KBM-7 (cell line): Measurements from ENCODE around the gene GALNT13.
"Not testable (repeated sequence)": the region's sequence is repeated elsewhere in the genome, so short reads cannot be mapped to it uniquely, and the experiment has no call there.

Experiments used
- DNase-seq: peaks from one replicate; pipeline ENCODE4 v3.0.0-alpha.2; 2015
- in situ Hi-C: fragments of 300-500 bp; cut with MboI; formaldehyde crosslinking; loops from 2 replicates; pipeline ENCODE4 v1.14.3; 2020; ENCODE audit warnings: low sequenced_read_pairs, low pct_unique_long_range_greater_than_20kb, mixed read lengths

Gene GALNT13

GRCh38 chr2:154446324-154446723, 574.6 kb downstream of the GALNT13 start:
- in situ Hi-C loops: no loop called here
- no peak for DNase-seq

GRCh38 chr2:154447727-154448418, 576.2 kb downstream of the GALNT13 start:
- in situ Hi-C loops: no loop called here

GRCh38 chr2:154449951-154450658, 578.4 kb downstream of the GALNT13 start:
- no peak for DNase-seq

More at GRCh38 chr2:154447727-154448418, 576.2 kb downstream of the GALNT13 start:
- no peak for DNase-seq

DNA sequence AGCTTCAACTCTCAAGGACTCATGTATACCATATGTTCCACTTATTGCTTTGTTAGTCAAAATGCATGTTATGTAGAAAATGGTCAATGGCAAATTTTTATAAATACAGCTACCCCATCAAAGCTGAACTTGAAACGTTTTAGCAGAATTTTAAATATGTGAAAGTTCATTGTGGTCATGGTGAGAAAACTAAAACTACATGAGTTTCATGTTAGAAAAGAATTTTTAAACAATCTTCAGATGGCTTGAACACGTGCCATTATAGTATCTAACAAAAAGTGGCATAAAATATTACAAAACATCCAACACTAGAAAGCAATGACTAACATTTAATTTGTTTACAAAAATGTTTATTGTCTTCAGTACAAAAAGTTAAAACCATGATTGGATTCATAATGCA, 580.7 kb downstream of the GALNT13 start:
- in situ Hi-C loops: no loop called here
- DNase-seq: no peak

More at GRCh38 chr2:154449951-154450658, 578.4 kb downstream of the GALNT13 start:
- in situ Hi-C loops: no loop called here

DNA sequence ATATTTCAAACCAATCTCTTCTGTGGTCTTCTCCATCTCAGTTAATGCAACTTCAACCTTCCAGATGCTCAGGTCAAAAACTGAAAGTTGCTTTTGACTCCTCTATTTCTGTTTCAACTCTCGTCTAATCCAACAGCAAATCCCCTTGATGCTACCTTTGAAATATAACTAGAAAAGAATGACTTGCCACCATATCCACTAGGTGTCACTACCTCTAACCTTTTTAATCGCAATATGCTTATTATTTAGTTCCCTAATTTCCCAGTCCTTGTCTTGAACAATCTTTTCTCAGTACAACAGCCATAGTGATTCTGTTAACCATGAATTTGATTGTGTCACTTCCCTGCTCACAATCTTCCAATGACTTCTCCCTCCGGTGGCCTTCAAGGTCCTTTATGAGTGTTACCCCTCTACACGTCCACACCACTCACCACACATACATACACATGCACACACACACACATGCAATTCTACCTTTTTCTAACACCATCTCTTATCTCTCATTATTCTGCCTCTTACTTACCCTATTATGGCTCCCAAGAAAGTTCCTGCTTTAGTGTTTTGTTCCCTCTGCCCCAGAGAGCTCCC, 581.3 kb downstream of the GALNT13 start:
- in situ Hi-C loops: no loop called here
- peak; percentile 41 for DNase-seq

- in situ Hi-C loops: no loop called here
- DNase-seq: no peak
Measured at GRCh38 chr2:154455166-154455565, 583.4 kb downstream of the GALNT13 start.

DNA sequence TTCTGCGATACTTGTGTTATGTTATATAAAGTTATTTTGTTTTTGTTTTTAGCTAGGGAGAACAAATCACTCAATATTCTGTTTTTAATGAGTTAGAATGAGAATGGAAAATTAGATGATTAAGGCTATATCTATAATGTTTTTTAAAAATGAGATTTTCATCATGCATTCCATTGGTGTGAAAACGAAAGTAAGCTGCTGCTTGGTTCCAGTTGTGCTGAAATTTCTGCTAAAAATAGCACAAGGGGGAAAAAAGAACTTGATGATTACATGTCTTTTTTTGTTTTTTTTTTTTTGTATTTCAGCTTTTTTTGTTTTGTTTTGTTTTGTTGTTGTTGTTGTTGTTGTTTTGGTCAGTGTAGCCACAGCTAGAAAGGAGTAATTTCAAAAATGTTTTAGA, 584.1 kb downstream of the GALNT13 start:
- in situ Hi-C loops: no loop called here
- DNase-seq: no peak

DNA sequence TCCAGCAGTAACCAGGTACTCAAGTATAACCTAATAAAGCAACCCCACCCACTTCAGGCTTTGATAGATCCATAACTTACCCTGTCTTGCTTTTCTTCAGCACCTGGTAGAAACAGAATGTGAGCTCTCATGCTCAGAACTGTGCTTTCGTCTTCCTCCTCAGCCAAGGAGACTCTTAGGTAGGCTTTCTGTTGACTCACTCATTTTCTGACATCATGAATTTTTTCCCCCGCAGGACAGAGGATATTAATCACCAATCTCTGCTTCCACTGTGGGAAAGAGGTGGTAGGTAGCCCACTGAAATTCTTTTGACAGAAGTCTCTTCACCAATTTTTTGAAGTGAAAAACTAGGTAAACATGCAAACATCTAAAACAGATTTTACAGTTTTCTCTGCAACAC, 585.6 kb downstream of the GALNT13 start:
- in situ Hi-C loops: no loop called here
- no peak for DNase-seq

- DNase-seq: no peak
- in situ Hi-C loops: no loop called here
Measured at GRCh38 chr2:154459286-154459685, 587.6 kb downstream of the GALNT13 start.

GRCh38 chr2:154462634-154463033, 590.9 kb downstream of the GALNT13 start:
- in situ Hi-C loops: no loop called here
- DNase-seq: no peak

DNA sequence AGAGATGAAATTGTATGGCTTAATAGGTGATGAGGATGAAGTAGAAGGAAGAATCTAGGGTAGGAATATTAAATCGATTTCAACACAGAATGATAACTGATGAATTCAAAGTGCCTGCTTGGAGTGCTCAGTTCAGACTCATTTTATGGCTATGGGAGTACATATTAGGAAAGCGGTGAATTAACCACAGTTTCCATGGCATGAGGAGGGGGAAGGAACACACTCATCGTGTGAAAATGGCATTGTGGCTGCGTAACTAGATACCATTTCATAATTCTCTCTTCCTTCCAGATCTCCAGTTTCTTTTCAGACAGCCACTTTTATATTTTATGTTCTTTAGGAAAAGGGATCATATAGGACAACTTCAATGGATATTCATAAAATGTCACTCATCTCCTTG, 594.5 kb downstream of the GALNT13 start:
- in situ Hi-C loops: no loop called here
- DNase-seq: no peak

GRCh38 chr2:154470376-154470775, 598.7 kb downstream of the GALNT13 start:
- DNase-seq: no peak
- in situ Hi-C loops: no loop called here

DNA sequence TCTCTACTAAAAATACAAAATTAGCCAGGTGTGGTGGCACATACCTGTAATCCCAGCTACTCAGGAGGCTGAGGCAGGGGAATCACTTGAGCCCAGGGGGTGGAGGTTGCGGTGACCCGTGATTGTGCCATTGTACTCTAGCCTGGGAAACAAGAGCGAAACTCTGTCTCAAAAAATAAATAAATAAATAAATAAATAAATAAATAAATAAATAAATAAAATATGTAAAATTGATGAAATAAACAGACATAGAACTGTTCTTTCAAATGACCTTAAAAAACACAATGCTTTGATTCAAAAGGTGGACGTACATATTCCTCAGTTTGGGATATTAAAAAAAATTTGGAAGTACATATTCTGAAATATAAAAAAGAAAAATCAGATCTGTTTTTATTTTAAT, 599.8 kb downstream of the GALNT13 start:
- DNase-seq, in situ Hi-C loops: not testable (repeated sequence)

DNA sequence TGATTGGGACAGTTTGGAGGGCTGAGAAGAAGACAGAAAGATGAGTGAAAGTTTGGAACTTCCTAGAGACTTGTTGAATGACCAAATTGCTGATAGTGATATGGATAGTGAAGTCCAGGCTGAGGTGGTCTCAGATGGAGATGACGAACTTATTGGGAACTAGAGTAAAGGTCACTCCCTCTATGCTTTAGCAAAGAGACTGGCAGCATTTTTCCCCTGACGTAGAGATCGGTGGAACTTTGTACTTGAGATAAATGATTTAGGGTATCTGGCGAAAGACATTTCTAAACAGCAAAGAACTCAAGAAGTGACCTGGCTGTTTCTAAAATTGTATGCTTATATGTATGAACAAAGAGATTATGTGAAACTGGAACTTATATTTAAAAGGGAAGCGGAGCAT, 605.6 kb downstream of the GALNT13 start:
- DNase-seq: no peak
- in situ Hi-C loops: no loop called here

DNA sequence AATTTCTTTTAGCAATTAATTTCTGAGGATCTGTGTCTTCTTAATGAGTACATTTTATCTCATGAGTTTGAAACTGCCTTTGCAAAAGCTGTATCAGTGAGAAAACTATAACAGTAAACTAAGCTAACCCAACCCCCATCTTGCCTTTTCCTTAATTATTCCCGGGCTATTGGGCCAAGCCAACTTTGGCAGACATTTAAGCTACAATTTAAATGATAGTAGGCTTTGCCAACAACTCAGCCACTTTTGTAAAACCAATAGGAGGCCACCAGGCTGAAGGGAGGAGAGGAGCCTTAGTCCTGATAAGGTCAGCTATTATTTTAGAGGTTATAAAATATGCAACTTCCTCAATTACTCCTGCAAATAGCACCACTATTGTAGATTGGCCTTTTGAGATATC, 608.8 kb downstream of the GALNT13 start:
- DNase-seq: no peak
- in situ Hi-C loops: no loop called here

GRCh38 chr2:154481336-154481735, 609.6 kb downstream of the GALNT13 start:
- in situ Hi-C loops: no loop called here
- DNase-seq: no peak

DNA sequence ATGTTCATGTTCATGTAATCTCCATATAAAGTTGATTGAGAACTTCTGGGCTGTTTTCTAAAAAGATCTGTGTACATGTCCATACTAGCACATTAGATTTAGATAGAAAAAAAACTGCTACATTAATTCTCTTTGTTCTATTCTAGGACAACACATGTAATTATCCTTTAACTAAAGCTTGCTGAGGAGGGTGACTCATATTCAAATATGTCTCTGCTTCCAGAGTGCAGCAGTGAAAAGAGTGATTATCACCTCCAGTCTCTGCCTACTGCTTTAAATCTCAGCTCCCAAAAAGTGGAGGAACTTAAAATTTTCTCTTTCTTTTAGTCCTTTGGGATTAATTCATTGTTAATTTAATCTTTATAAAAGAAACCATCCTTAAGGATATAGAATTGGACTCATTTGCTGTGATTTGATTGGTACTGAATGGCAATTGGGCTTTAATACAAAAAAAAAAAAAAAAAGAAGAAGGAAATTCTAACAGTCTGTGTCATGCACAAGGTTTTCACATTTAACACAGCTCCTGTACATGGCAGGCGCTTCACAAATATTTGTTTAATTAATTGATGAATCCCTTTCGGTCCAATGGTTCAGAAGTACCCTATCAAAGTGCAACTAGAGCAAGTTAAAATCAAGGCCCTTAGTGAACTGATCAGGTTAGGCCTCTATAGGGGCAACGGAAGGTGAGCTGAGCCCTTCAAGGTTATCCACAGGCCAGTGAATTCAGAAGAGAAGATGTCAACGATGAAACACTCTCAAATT, 612.8 kb downstream of the GALNT13 start:
- in situ Hi-C loops: no loop called here
- no peak for DNase-seq

- in situ Hi-C loops: no loop called here
- no peak for DNase-seq
Measured at GRCh38 chr2:154488801-154489200, 617.1 kb downstream of the GALNT13 start.

- DNase-seq: no peak
- in situ Hi-C loops: no loop called here
Measured at GRCh38 chr2:154489266-154489858, 617.6 kb downstream of the GALNT13 start.
